Tibial nerve (tissue), 4 donors: Measurements from ENCODE around the gene MTMR11.

Experiments used
- EP300 ChIP-seq, 2 donors: sonication (generic); formaldehyde crosslinking; IDR thresholded peaks; one replicate each; pipeline ENCODE4 v1.6.1; 2017; ENCODE audit warnings: antibody characterized with exemption in 2 of 2, mild to moderate bottlenecking in 1 of 2
- POLR2A ChIP-seq, 2 donors: fragments of 450-650 bp; IDR thresholded peaks; one replicate each; pipeline ENCODE4 v1.6.1; 2017; ENCODE audit warnings: antibody characterized with exemption in 2 of 2, mild to moderate bottlenecking in 2 of 2, moderate library complexity in 2 of 2
- TF ChIP-seq, protein P1 (sequence below), 5 experiments: fragments of 200-600 bp in 3 of 5; fragments of 450-650 bp in 2 of 5; sonication (generic) in 3 of 5; IDR thresholded peaks; one replicate each; pipeline ENCODE4 v1.5.1; 2016 to 2019; ENCODE audit warnings: antibody characterized with exemption in 5 of 5, mild to moderate bottlenecking in 3 of 5, moderate library complexity in 2 of 5

DNA sequence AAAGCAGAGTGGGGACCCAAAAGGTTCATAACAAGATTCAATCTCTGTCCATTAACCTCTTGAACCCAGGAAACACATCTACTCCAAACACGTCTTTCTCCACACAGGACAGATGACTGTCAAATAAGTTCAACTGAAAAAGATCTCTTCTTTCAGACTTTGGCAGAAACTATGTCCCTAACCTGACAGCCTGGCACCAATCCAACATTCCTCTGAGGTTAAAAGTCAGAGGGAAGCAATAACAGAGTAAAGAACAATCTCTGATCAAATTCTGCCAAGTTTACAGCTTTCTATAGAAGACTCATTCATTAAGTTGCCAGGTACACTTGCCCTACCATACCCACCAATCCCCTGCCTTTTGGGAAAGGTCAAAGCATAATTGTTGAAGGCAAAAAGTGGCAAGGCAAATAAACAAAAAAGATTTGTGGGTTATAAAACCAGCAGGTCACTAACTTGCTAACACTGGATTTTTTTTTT is 41.9 kb upstream of the MTMR11 start:
- TF ChIP-seq EP300 (IDR thresholded peaks at IDR 0.05): no peak
- TF ChIP-seq, protein P1, sequence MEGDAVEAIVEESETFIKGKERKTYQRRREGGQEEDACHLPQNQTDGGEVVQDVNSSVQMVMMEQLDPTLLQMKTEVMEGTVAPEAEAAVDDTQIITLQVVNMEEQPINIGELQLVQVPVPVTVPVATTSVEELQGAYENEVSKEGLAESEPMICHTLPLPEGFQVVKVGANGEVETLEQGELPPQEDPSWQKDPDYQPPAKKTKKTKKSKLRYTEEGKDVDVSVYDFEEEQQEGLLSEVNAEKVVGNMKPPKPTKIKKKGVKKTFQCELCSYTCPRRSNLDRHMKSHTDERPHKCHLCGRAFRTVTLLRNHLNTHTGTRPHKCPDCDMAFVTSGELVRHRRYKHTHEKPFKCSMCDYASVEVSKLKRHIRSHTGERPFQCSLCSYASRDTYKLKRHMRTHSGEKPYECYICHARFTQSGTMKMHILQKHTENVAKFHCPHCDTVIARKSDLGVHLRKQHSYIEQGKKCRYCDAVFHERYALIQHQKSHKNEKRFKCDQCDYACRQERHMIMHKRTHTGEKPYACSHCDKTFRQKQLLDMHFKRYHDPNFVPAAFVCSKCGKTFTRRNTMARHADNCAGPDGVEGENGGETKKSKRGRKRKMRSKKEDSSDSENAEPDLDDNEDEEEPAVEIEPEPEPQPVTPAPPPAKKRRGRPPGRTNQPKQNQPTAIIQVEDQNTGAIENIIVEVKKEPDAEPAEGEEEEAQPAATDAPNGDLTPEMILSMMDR (IDR thresholded peaks at IDR 0.05): no peak
- no peak for TF ChIP-seq POLR2A (IDR thresholded peaks at IDR 0.05)
